ENCODE measurements around the gene SMARCD3.

The SMARCD3 gene

DNA sequence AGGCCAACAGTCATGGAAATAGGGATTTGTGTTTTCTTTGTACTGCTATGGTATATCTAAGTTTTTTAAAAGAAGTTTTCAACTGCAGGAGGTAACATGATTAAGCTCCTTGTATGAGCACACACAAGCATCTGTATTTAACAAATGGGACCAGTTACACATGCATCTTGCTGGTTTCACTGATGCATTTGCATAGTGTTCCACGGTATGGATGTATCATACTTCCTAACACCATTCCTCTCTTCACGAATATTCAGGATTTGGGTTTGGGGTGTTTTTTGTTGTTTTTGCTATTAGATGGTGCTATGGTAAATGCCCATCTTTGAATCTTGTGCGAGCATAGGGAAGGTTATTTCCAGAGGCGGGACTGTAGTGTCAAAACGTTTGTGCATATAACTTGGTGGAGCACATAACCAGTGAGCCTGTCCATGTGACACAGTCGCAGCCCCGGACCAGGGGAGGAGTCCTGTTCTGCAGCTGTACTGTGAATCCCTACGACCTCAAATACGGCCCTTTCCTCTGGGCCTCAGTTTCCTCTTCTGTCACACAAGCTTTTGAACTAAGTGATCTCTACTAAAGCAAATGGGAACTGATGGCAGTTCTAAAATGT is 40.1 kb downstream of the SMARCD3 start:
- no peak for DNase-seq

DNA sequence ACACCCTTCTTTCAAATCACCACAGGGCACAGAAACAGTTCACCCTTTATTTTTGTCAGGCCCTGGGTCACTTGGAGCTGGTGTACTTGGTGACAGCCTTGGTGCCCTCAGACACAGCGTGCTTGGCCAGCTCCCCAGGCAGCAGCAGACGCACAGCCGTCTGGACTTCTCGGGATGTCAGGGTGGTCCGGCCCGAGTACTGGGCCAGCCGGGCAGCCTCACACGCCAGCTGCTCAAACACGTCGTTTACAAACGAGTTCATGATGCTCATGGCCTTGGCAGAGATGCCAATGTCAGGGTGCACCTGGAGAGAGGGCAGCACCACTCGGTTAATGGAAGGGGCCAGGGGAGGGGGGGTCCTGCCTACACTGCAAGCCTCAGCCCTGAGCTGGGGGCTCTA is 40.7 kb downstream of the SMARCD3 start:
- DNase-seq: no peak

DNA sequence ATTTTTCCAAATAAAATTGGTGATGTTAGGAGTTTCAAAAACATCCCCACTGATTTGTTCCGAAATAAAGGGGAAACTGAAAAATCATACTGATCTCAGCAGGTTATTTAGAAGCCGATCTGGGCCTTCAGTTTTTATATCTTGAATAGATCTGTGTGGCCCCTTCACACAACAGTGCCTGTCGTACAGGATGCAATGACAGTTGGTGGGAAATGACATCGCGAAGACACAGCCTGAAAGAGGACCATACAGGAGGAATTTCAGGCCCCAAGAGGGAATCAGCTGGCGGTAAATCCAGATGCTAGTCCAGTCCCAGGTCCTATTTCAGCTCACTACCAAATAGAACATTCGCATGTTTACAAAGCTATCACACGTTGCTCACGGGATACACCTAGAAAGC is 41.2 kb downstream of the SMARCD3 start:
- no peak for DNase-seq

- DNase-seq: no peak
These were observed 41.6 kb downstream of the SMARCD3 start for GRCh38 chr7:151206914-151207313.

GRCh38 chr7:151205730-151206129 is 42.8 kb downstream of the SMARCD3 start:
- DNase-seq: no peak

GRCh38 chr7:151204383-151205032 is 44.0 kb downstream of the SMARCD3 start:
- no peak for DNase-seq

DNA sequence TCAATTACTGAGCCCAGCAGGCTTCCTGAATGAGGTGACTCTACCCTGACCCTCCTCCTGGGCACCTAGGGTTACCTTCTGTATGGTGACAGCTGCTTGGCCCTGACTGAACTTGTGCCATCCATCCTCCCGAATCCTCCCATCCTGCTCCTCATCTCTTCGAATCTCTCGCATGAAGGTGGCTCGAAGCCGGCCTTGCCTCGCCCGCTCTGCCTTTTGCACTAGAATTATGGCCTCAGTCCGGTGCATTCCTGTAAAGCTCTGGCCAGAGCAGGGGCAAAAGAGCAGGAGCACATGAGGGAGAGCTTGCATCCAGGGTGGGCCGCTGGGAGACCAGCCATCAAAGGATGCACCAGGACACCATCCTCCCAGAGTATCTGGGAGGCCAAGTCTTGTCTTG is 45.7 kb downstream of the SMARCD3 start:
- no peak for DNase-seq

DNA sequence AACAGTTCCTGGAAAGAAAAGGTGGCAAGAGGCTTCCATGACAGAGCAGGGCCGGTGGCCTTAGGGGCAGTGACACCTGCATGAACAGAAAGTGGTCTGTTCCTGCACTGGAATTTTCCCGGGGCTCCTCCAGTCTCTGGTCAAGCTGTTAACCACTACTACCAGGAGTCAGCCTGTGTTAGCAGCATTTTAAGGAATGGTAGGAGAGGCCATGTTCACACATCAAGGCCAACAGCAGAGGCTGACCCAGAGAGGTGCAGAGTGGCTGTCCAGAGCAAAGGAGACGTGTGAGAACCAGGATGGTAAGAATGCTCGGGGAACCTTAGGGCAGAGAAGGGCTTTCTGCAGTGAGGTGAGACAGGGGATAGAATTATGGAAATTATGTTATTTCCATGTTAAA is 46.7 kb downstream of the SMARCD3 start:
- no peak for DNase-seq

DNA sequence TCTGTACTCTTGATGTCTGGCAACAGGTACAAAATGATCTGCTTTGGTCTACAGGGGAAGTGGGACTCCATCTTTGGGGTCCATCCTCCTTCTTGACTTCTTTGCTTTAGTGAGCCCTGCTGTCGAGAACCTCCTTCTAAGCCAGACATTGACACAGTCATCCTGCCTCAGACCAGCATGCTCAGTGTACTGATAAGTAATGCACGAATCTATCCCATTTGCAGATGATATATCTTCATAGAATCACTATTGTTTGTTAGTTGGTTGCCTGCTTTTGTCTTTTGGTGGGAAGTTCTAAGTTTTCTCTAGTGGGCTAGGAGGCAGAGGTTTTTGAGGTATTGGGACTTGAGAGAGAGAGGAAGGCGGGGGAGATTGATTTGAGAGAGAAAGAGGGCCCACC is 47.1 kb downstream of the SMARCD3 start:
- DNase-seq: no peak

GRCh38 chr7:151198945-151199848 is 49.3 kb downstream of the SMARCD3 start:
- DNase-seq: no peak

DNA sequence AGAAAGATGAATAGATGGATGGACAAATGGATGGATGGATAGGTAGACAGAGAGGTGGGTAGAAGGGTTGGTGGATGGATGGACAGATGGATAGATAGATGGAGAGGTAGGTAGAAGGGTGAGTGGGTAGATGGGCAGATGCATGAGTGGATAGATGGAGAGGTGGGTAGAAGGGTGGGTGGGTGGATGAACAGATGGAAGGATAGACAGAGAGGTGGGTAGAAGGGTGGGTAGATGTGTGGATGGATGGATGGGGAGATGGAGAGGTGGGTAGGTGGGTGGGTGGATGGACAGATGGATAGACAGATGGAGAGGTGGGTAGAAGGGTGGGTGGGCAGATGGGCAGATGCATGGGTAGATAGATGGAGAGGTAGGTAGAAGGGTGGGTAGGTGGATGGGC is 50.6 kb downstream of the SMARCD3 start:
- DNase-seq: no peak

- DNase-seq: no peak
These were observed 52.7 kb downstream of the SMARCD3 start for GRCh38 chr7:151195616-151196450.

- DNase-seq: no peak
These were observed 54.3 kb downstream of the SMARCD3 start for GRCh38 chr7:151194188-151194587.

- DNase-seq: no peak
These were observed 55.1 kb downstream of the SMARCD3 start for GRCh38 chr7:151193203-151193978.

- DNase-seq: no peak
These were observed 56.4 kb downstream of the SMARCD3 start for GRCh38 chr7:151192002-151192539.

DNA sequence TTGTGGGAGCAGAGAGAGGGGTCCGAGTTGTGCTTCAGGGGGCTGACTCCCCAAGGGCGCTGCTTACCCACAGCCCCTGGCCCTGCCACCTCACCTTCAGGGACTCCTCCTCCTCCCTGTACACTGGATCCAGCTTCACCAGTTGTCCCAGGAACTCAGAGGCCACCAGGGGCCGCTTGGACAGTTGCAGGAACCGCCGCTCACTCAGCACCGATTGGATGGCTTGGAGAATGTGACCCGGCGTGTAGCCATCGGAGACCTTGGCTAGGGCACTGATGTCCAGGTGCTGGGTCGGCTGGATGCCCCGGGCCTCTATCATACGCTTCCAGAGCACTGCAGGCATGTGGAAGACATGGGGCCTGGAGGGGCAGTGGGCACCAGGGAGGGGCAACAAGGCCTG is 57.0 kb downstream of the SMARCD3 start:
- DNase-seq: no peak

GRCh38 chr7:151189038-151189437 is 59.5 kb downstream of the SMARCD3 start:
- no peak for DNase-seq

All from suppressor macrophage (primary cell).